Neural progenitor cell (in vitro differentiated cells): ENCODE data around the gene GPATCH11. TPM values are rescaled to one million over a fixed set of nuclear protein-coding genes. Genes with fewer than 3 reads are reported as not detected.

Experiments
- DNase-seq: peaks from one replicate; pipeline ENCODE4 v3.0.0-alpha.2; 2016; ENCODE audit warnings: low spot score
- H2AFZ ChIP-seq: fragments of 200-600 bp; sonication (generic); replicated peaks from 2 replicates; pipeline ENCODE4 v1.6.1; 2016; ENCODE audit warnings: antibody characterized with exemption
- H3F3A ChIP-seq: fragments of 200-600 bp; sonication (generic); 2 replicates; pipeline ENCODE4 v1.6.1; 2016; ENCODE audit warnings: antibody characterized with exemption, low read depth
- H3K27ac ChIP-seq: fragments of 200-600 bp; sonication (generic); 2 replicates; pipeline ENCODE4 v1.5.1; 2016; ENCODE audit warnings: mild to moderate bottlenecking
- H3K27me3 ChIP-seq: fragments of 200-600 bp; sonication (generic); 2 replicates; pipeline ENCODE4 v1.6.1; 2016; ENCODE audit warnings: mild to moderate bottlenecking, moderate library complexity
- H3K36me3 ChIP-seq: fragments of 200-600 bp; sonication (generic); 2 replicates; pipeline ENCODE4 v1.5.1; 2016
- H3K4me1 ChIP-seq: fragments of 200-600 bp; sonication (generic); 2 replicates; pipeline ENCODE4 v1.6.1; 2016; ENCODE audit warnings: mixed run types
- H3K4me2 ChIP-seq: fragments of 200-600 bp; sonication (generic); 2 replicates; pipeline ENCODE4 v1.6.1; 2016
- H3K4me3 ChIP-seq: fragments of 200-600 bp; sonication (generic); 2 replicates; pipeline ENCODE4 v1.5.1; 2016
- H3K79me2 ChIP-seq: fragments of 200-600 bp; sonication (generic); 2 replicates; pipeline ENCODE4 v1.6.1; 2016; ENCODE audit warnings: low read depth
- H3K9ac ChIP-seq: fragments of 200-600 bp; sonication (generic); 2 replicates; pipeline ENCODE4 v1.6.1; 2016
- H3K9me3 ChIP-seq: fragments of 200-600 bp; sonication (generic); 2 replicates; pipeline ENCODE4 v1.5.1; 2016; ENCODE audit warnings: low read depth
- H4K20me1 ChIP-seq: fragments of 200-600 bp; sonication (generic); 2 replicates; pipeline ENCODE4 v1.6.1; 2016; ENCODE audit warnings: low read depth
- H3K27ac Mint-ChIP-seq: 3 replicates; pipeline ENCODE4 v1.8.0; 2021; ENCODE audit warnings: mixed read lengths
- H3K27me3 Mint-ChIP-seq: 2 replicates; pipeline ENCODE4 v1.8.0; 2022; ENCODE audit warnings: low read depth, mild to moderate bottlenecking, inconsistent platforms, moderate library complexity, mixed read lengths; ENCODE audit not compliant: insufficient read depth
- H3K36me3 Mint-ChIP-seq: 3 replicates; pipeline ENCODE4 v1.8.0; 2021; ENCODE audit warnings: mixed read lengths
- H3K4me1 Mint-ChIP-seq: 3 replicates; pipeline ENCODE4 v1.8.0; 2021; ENCODE audit warnings: mixed read lengths
- H3K4me3 Mint-ChIP-seq: 3 replicates; pipeline ENCODE4 v1.8.0; 2021; ENCODE audit warnings: mild to moderate bottlenecking, moderate library complexity, mixed read lengths
- H3K9me3 Mint-ChIP-seq: 3 replicates; pipeline ENCODE4 v1.8.0; 2020; ENCODE audit warnings: mixed read lengths
- CTCF ChIP-seq: fragments of 200-600 bp; sonication (generic); IDR thresholded peaks from 2 replicates; pipeline ENCODE4 v1.5.1; 2017; ENCODE audit warnings: antibody characterized with exemption, mild to moderate bottlenecking
- EZH2 ChIP-seq: fragments of 200-600 bp; sonication (generic); IDR thresholded peaks from 2 replicates; pipeline ENCODE4 v1.6.1; 2017; ENCODE audit warnings: antibody characterized with exemption, mild to moderate bottlenecking, moderate library complexity
- EZH2phosphoT487 ChIP-seq: fragments of 200-600 bp; sonication (generic); IDR thresholded peaks from 2 replicates; pipeline ENCODE4 v1.6.1; 2017; ENCODE audit warnings: antibody characterized with exemption
- total RNA-seq: library from RNA; depleted of rRNA; stranded (reverse); fragments of >200 nt; gene quantifications from 2 replicates; pipeline ENCODE4 v1.2.3, GENCODE V29; 2015; ENCODE audit warnings: low replicate concordance

The GPATCH11 gene
- total RNA-seq, 1 donor from 2014 or later, result 9.9 TPM

- H3K36me3 ChIP-seq, result no peaks in the 10 kb centered on the region
- H3K4me3 Mint-ChIP-seq, result no peak overlapping the region
- H3K9me3 ChIP-seq, result no peaks in the 10 kb centered on the region
- DNase-seq, result no peak
- H4K20me1 ChIP-seq, result no peaks in the 10 kb centered on the region
- H3K4me1 Mint-ChIP-seq, result no peaks in the 10 kb centered on the region
- no peak overlapping the region for H3K27ac ChIP-seq
- H3K27me3 ChIP-seq, result no peaks in the 10 kb centered on the region
- H3K27ac Mint-ChIP-seq, result no peak overlapping the region
- no peaks in the 10 kb centered on the region for H3K79me2 ChIP-seq
- no peak overlapping the region for H3K9ac ChIP-seq
- no peak overlapping the region for H3K4me3 ChIP-seq
- no peaks in the 10 kb centered on the region for H3K9me3 Mint-ChIP-seq
- H3K4me2 ChIP-seq, result no peak overlapping the region
- H3K27me3 Mint-ChIP-seq, result peaks cover 3% of the 10 kb centered on the region
- H3K36me3 Mint-ChIP-seq, result peaks cover 30% of the 10 kb centered on the region
- no peak for TF ChIP-seq EZH2phosphoT487
- TF ChIP-seq EZH2, result no peak
- no peak for TF ChIP-seq CTCF
- H3K4me1 ChIP-seq, result no peaks in the 10 kb centered on the region
- H3F3A ChIP-seq, result no peaks in the 10 kb centered on the region
- no peak overlapping the region for H2AFZ ChIP-seq
Measured at GRCh38 chr2:37132914-37133313, 48.6 kb downstream of the GPATCH11 start.

- no peak overlapping the region for H3K27ac ChIP-seq
- H3F3A ChIP-seq, result no peaks in the 10 kb centered on the region
- H3K9me3 ChIP-seq, result no peaks in the 10 kb centered on the region
- no peak for TF ChIP-seq CTCF
- no peak for TF ChIP-seq EZH2phosphoT487
- TF ChIP-seq EZH2, result no peak
- no peak for DNase-seq
- no peaks in the 10 kb centered on the region for H3K27me3 ChIP-seq
- no peaks in the 10 kb centered on the region for H4K20me1 ChIP-seq
- H3K4me1 ChIP-seq, result no peaks in the 10 kb centered on the region
- H3K27me3 Mint-ChIP-seq, result no peaks in the 10 kb centered on the region
- H3K36me3 ChIP-seq, result peaks cover 7% of the 10 kb centered on the region
- no peak overlapping the region for H3K27ac Mint-ChIP-seq
- H3K36me3 Mint-ChIP-seq, result peaks cover 13% of the 10 kb centered on the region
- no peak overlapping the region for H3K4me3 ChIP-seq
- H3K9me3 Mint-ChIP-seq, result no peaks in the 10 kb centered on the region
- no peak overlapping the region for H3K4me3 Mint-ChIP-seq
- H3K4me2 ChIP-seq, result no peak overlapping the region
- H3K9ac ChIP-seq, result no peak overlapping the region
- no peak overlapping the region for H2AFZ ChIP-seq
- H3K4me1 Mint-ChIP-seq, result no peaks in the 10 kb centered on the region
- no peaks in the 10 kb centered on the region for H3K79me2 ChIP-seq
Measured at GRCh38 chr2:37142546-37142945, 58.2 kb downstream of the GPATCH11 start.

- no peaks in the 10 kb centered on the region for H3K79me2 ChIP-seq
- Mint-ChIP-seq H3K27me3 (no peaks in the 10 kb centered on the region), H3K36me3 (peaks cover 17% of the 10 kb centered on the region), H3K27ac (no peak overlapping the region), H3K4me1 (no peaks in the 10 kb centered on the region), H3K9me3 (no peaks in the 10 kb centered on the region), H3K4me3 (no peak overlapping the region)
- no peak overlapping the region for H3K27ac ChIP-seq
- no peak overlapping the region for H2AFZ ChIP-seq
- no peak overlapping the region for H3K4me3 ChIP-seq
- H3K4me1 ChIP-seq, result no peaks in the 10 kb centered on the region
- H3K36me3 ChIP-seq, result peaks cover 3% of the 10 kb centered on the region
- no peaks in the 10 kb centered on the region for H4K20me1 ChIP-seq
- H3K4me2 ChIP-seq, result no peak overlapping the region
- H3F3A ChIP-seq, result no peaks in the 10 kb centered on the region
- no peak overlapping the region for H3K9ac ChIP-seq
- no peak for TF ChIP-seq EZH2phosphoT487
- TF ChIP-seq EZH2, result no peak
- TF ChIP-seq CTCF, result no peak
- no peak for DNase-seq
- no peaks in the 10 kb centered on the region for H3K9me3 ChIP-seq
- H3K27me3 ChIP-seq, result no peaks in the 10 kb centered on the region
Measured at GRCh38 chr2:37143974-37144373, 59.7 kb downstream of the GPATCH11 start.
